Peyer's patch (tissue), 4 donors: ENCODE data around the gene ASB2.

Experiments used
- CTCF ChIP-seq, 6 experiments: fragments of 450-650 bp in 4 of 6; fragments of 200-600 bp in 2 of 6; sonication (generic) in 1 of 6; IDR thresholded peaks; one replicate each; pipeline ENCODE4 v1.5.1; 2017 to 2019; ENCODE audit warnings: antibody characterized with exemption in 6 of 6, mild to moderate bottlenecking in 3 of 6, moderate library complexity in 1 of 6
- POLR2A ChIP-seq, 2 donors: fragments of 450-650 bp; IDR thresholded peaks; one replicate each; pipeline ENCODE4 v1.5.1; 2017; ENCODE audit warnings: antibody characterized with exemption in 2 of 2, mild to moderate bottlenecking in 2 of 2, moderate library complexity in 2 of 2

GRCh38 chr14:93939304-93940229 lies 36.8 kb downstream of the ASB2 start:
- TF ChIP-seq CTCF (IDR thresholded peaks at IDR 0.05), result peak; percentile 73 to 96 (median 86)
- no peak for TF ChIP-seq POLR2A (IDR thresholded peaks at IDR 0.05)
